ENCODE results near the gene DRD4. TPM values are rescaled to one million over a fixed set of nuclear protein-coding genes. Genes with fewer than 3 reads are reported as not detected.

Gene DRD4
- total and polyA plus RNA-seq, 2 of the 8 experiments (the other 6 are each of a cell fraction or from before 2014, with no cell fraction given): 3.4 to 4.9 TPM

GRCh38 chr11:612961-613300, 24.1 kb upstream of the DRD4 start:
- Histone ChIP-seq H2BK120ac (replicated peaks; ENCODE audit: low read depth, low read length) (no peak overlapping the region), H3K9ac (replicated peaks in 1 of 4; ENCODE audit: extremely low read depth in 1 of 4, low read depth in 3 of 4, low read length in 3 of 4) (no peak overlapping the region), H2BK15ac (ENCODE audit: low read length) (no peak overlapping the region), H2BK5ac (ENCODE audit: low read depth, low read length) (no peak overlapping the region), H4K8ac (ENCODE audit: extremely low read depth, insufficient read depth, low read length) (no peak overlapping the region; the same call in 1 of the 2 replicates), H3K23me2 (ENCODE audit: low read depth, low read length) (peaks cover 3% of the 10 kb centered on the region; the same call in 1 of the 2 replicates), H3K23ac (ENCODE audit: insufficient read length) (no peak overlapping the region), H3K4me3 (ENCODE audit: extremely low read depth in 1 of 4, insufficient read depth in 2 of 4, low read depth in 3 of 4, low read length in 4 of 4) (no peak overlapping the region), H3K4me2 (ENCODE audit: insufficient read depth in 1 of 2, low read depth in 2 of 2, low read length in 2 of 2) (no peak overlapping the region; a peak in 1 of 4 replicates), H2BK20ac (ENCODE audit: low read length) (no peak overlapping the region), H4K5ac (ENCODE audit: insufficient read length, low read depth, low read length) (no peak overlapping the region), H3K56ac (replicated peaks; ENCODE audit: insufficient read length, low read depth, low read length) (no peak overlapping the region), H3K27ac (ENCODE audit: low read depth, low read length) (no peak overlapping the region), H2BK12ac (ENCODE audit: low read depth, low read length) (no peak overlapping the region), H3K79me1 (ENCODE audit: low read depth, low read length) (peaks cover 6% of the 10 kb centered on the region), H3K9me3 (ENCODE audit: insufficient read depth in 2 of 2, low read depth in 1 of 2, low read length in 1 of 2) (no peaks in the 10 kb centered on the region), H3K4me1 (replicated peaks in 1 of 4; ENCODE audit: control insufficient read depth in 3 of 4, insufficient read depth in 4 of 4, low read length in 3 of 4) (peaks cover 0 to 15% (median 3%) of the 10 kb centered on the region in 4 experiments; a peak in 5 of 7 replicates), H4K20me1 (replicated peaks in 1 of 2; ENCODE audit: control insufficient read depth in 1 of 2, insufficient read depth in 2 of 2, low read length in 2 of 2) (peaks cover 21 to 29% of the 10 kb centered on the region in 2 experiments), H4K91ac (replicated peaks; ENCODE audit: insufficient read length, low read length) (no peak overlapping the region), H3K4ac (replicated peaks; ENCODE audit: insufficient read length, low read depth, low read length) (no peak overlapping the region), H2AK5ac (ENCODE audit: low read depth, low read length) (no peak overlapping the region), H3K36me3 (ENCODE audit: control insufficient read depth in 2 of 4, insufficient read depth in 4 of 4, low read length in 3 of 4) (peaks cover 16 to 46% (median 36%) of the 10 kb centered on the region in 4 experiments), H2AFZ (ENCODE audit: low read length) (no peak overlapping the region), H3K27me3 (replicated peaks in 1 of 4; ENCODE audit: control insufficient read depth in 3 of 4, extremely low read depth in 1 of 4, insufficient read depth in 3 of 4, low read length in 3 of 4) (no peaks in the 10 kb centered on the region), H3K14ac (ENCODE audit: insufficient read length) (no peak overlapping the region), H3K79me2 (ENCODE audit: control insufficient read depth in 1 of 2, insufficient read depth in 2 of 2, low read length in 2 of 2) (no peaks in the 10 kb centered on the region), H3K18ac (ENCODE audit: extremely low read depth, low read length) (no peak overlapping the region)
- FAIRE-seq (no peak), DNase-seq (ENCODE audit: low read depth in 1 of 2, low spot score in 2 of 2) (no peak)
- WGBS, 2 experiments (ENCODE audit: extremely low coverage in 1 of 2, insufficient coverage in 1 of 2, insufficient read length in 1 of 2, insufficient replicate concordance in 2 of 2, low coverage in 1 of 2, low lambda C conversion rate in 2 of 2, missing lambda C conversion rate in 1 of 2): 94% methylated on average over 10 of the region's 10 CpGs; no CpG with 5 or more reads in 1 of the 2 experiments
- TF ChIP-seq SP1 (IDR thresholded peaks at IDR 0.05; ENCODE audit: low read depth, low read length) (no peak), MAX (IDR thresholded peaks at IDR 0.05) (0 out of 2 replicates have a peak, but pooled peaks have one; percentile 63)
- ChIA-PET POLR2A (ENCODE audit: partially characterized antibody) (interaction anchor here (1.0 to 2.3 kb wide), 8 partner anchors 13 to 151 kb away, joined by 3 to 20 read pairs (median 4); partner anchors contain the start of genes DRD4 and SCT), CTCF (ENCODE audit: partially characterized antibody) (interaction anchor here (0.6 to 2.4 kb wide), 9 partner anchors 17 to 131 kb away, joined by 3 to 11 read pairs (median 6); no protein-coding TSS in a partner anchor)

Measured in H1 (cell line).